Raji (cell line): Measurements from ENCODE around the gene FSD1.

ENCODE experiments used
- POLR2A ChIP-seq: IDR thresholded peaks from 2 replicates; pipeline ENCODE4 v1.6.1; 2011; ENCODE audit warnings: low read depth, low read length, control low read depth; ENCODE audit not compliant: insufficient read depth

Gene FSD1

GRCh38 chr19:4345342-4346019 is 41.1 kb downstream of the FSD1 start:
- no peak for TF ChIP-seq POLR2A

GRCh38 chr19:4346020-4346383 is 41.6 kb downstream of the FSD1 start:
- TF ChIP-seq POLR2A: no peak

GRCh38 chr19:4347521-4347920 is 43.1 kb downstream of the FSD1 start:
- TF ChIP-seq POLR2A: no peak

GRCh38 chr19:4350111-4350510 is 45.7 kb downstream of the FSD1 start:
- TF ChIP-seq POLR2A: no peak

GRCh38 chr19:4350726-4351125 is 46.3 kb downstream of the FSD1 start:
- no peak for TF ChIP-seq POLR2A

GRCh38 chr19:4352701-4353121 is 48.3 kb downstream of the FSD1 start:
- no peak for TF ChIP-seq POLR2A

GRCh38 chr19:4354282-4354681 is 49.9 kb downstream of the FSD1 start:
- TF ChIP-seq POLR2A: no peak

GRCh38 chr19:4354897-4355296 is 50.5 kb downstream of the FSD1 start:
- no peak for TF ChIP-seq POLR2A

- no peak for TF ChIP-seq POLR2A
Observed at GRCh38 chr19:4357095-4357797, 52.8 kb downstream of the FSD1 start.

- no peak for TF ChIP-seq POLR2A
Observed at GRCh38 chr19:4357921-4358326, 53.5 kb downstream of the FSD1 start.

GRCh38 chr19:4358709-4359626 is 54.6 kb downstream of the FSD1 start:
- no peak for TF ChIP-seq POLR2A

- TF ChIP-seq POLR2A: no peak
Observed at GRCh38 chr19:4359627-4360000, 55.2 kb downstream of the FSD1 start.

GRCh38 chr19:4360081-4360569 is 55.7 kb downstream of the FSD1 start:
- no peak for TF ChIP-seq POLR2A

- no peak for TF ChIP-seq POLR2A
Observed at GRCh38 chr19:4360641-4361151, 56.3 kb downstream of the FSD1 start.
